PC-3 (cell line): Measurements from ENCODE around the gene OR2B6. TPM values are rescaled to one million over a fixed set of nuclear protein-coding genes. Genes with fewer than 3 reads are reported as not detected.

Experiments
- ATAC-seq: fragments of 200-7000 bp; cut with Tn5 transposase; 2 replicates; pipeline ENCODE4 v1.9.1; 2020; ENCODE audit warnings: mild to moderate bottlenecking, moderate library complexity
- BruUV-seq: library from RNA; stranded (reverse); fragments of 400-500 nt; replicated peaks from 2 replicates; lab custom pipeline; 2021; lab: Mats Ljungman, UMichigan
- CTCF ChIA-PET: fragments of 300-600 bp; sonication (Branson Sonifier 250); formaldehyde crosslinking; loops from one replicate; lab custom pipeline; 2022; ENCODE audit warnings: antibody characterized with exemption; lab: Charles Lee
- POLR2A ChIA-PET: fragments of 300-600 bp; sonication (Branson Sonifier 250); formaldehyde crosslinking; loops from one replicate; lab custom pipeline; 2022; ENCODE audit warnings: antibody characterized with exemption; ENCODE audit not compliant: unreplicated experiment; lab: Charles Lee
- DNase-seq: peaks from one replicate; pipeline ENCODE4 v3.0.0-alpha.2; 2015
- H2AFZ ChIP-seq: fragments of 300-600 bp; sonication (generic); 2 replicates; pipeline ENCODE4 v1.6.0; 2016; ENCODE audit warnings: antibody characterized with exemption, low read length
- H3F3A ChIP-seq: fragments of 300-600 bp; sonication (generic); one replicate; pipeline ENCODE4 v1.6.0; 2017; ENCODE audit warnings: antibody characterized with exemption, low read length, control low read depth, mild to moderate bottlenecking; ENCODE audit not compliant: unreplicated experiment
- H3K27ac ChIP-seq: fragments of 300-600 bp; sonication (generic); 2 replicates; pipeline ENCODE4 v1.5.1; 2016; ENCODE audit warnings: mild to moderate bottlenecking, low read length
- H3K27me3 ChIP-seq: fragments of 300-600 bp; sonication (generic); 2 replicates; pipeline ENCODE4 v1.6.1; 2016; ENCODE audit warnings: low read length, mixed read lengths
- H3K36me3 ChIP-seq: fragments of 300-600 bp; sonication (generic); 2 replicates; pipeline ENCODE4 v1.6.1; 2016; ENCODE audit warnings: low read depth, mixed run types, low read length, mixed read lengths
- H3K4me1 ChIP-seq: fragments of 300-600 bp; sonication (generic); 2 replicates; pipeline ENCODE4 v1.5.1; 2016; ENCODE audit warnings: low read length; ENCODE audit not compliant: insufficient read depth
- H3K4me2 ChIP-seq: fragments of 300-600 bp; sonication (generic); 2 replicates; pipeline ENCODE4 v1.6.0; 2016; ENCODE audit warnings: low read length
- H3K4me3 ChIP-seq: fragments of 300-600 bp; sonication (generic); 2 replicates; pipeline ENCODE4 v1.5.1; 2016; ENCODE audit warnings: mild to moderate bottlenecking, low read length, mixed read lengths
- H3K79me2 ChIP-seq: fragments of 300-600 bp; sonication (generic); 2 replicates; pipeline ENCODE4 v1.6.1; 2017; ENCODE audit warnings: low read length, mixed read lengths
- H3K9ac ChIP-seq: fragments of 300-600 bp; sonication (generic); 2 replicates; pipeline ENCODE4 v1.6.0; 2016; ENCODE audit warnings: mild to moderate bottlenecking, low read length
- H3K9me2 ChIP-seq: fragments of 300-600 bp; sonication (generic); replicated peaks from 2 replicates; pipeline ENCODE4 v1.6.1; 2016; ENCODE audit warnings: mixed run types, low read length, mixed read lengths
- H3K9me3 ChIP-seq: fragments of 300-600 bp; sonication (generic); 2 replicates; pipeline ENCODE4 v1.6.1; 2016; ENCODE audit warnings: low read length, mixed read lengths
- H4K20me1 ChIP-seq: fragments of 300-600 bp; sonication (generic); 2 replicates; pipeline ENCODE4 v1.6.1; 2016; ENCODE audit warnings: low read length, mixed read lengths
- CTCF ChIP-seq: fragments of 300-600 bp; sonication (generic); conservative IDR thresholded peaks from 2 replicates; pipeline ENCODE4 v1.5.1; 2017; ENCODE audit warnings: antibody characterized with exemption, low read depth, mild to moderate bottlenecking, low read length
- EZH2 ChIP-seq: fragments of 300-600 bp; sonication (generic); IDR thresholded peaks from one replicate; pipeline ENCODE4 v1.6.1; 2017; ENCODE audit warnings: antibody characterized with exemption, mild to moderate bottlenecking, low read length; ENCODE audit not compliant: unreplicated experiment
- EZH2phosphoT487 ChIP-seq: fragments of 300-600 bp; sonication (generic); IDR thresholded peaks from 2 replicates; pipeline ENCODE4 v1.6.1; 2018; ENCODE audit warnings: mild to moderate bottlenecking, antibody characterized with exemption, low read length, borderline replicate concordance
- intact Hi-C: fragments of 100-400 bp; cut with micrococcal nuclease; formaldehyde crosslinking; loops from 2 replicates; pipeline ENCODE4 v1.9.0; 2023
- total RNA-seq: library from RNA; depleted of rRNA; stranded (reverse); fragments of >200 nt; gene quantifications from 2 replicates; pipeline ENCODE4 v1.2.3, GENCODE V29; 2014

OR2B6 gene
- total RNA-seq, 1 experiment from 2014 or later: not detected

- TF ChIP-seq EZH2 (no peak), CTCF (no peak), EZH2phosphoT487 (no peak)
- intact Hi-C loops: no loop called here
- H2AFZ ChIP-seq: no peak overlapping the region
- H3K36me3 ChIP-seq: no peaks in the 10 kb centered on the region
- CTCF ChIA-PET: no interaction called here
- ATAC-seq (no peak), DNase-seq (no peak)
- no peak overlapping the region for H3K4me3 ChIP-seq
- no peaks in the 10 kb centered on the region for H3K79me2 ChIP-seq
- no peaks in the 10 kb centered on the region for H3K27me3 ChIP-seq
- H3K9ac ChIP-seq: no peak overlapping the region
- no peak overlapping the region for H3K27ac ChIP-seq
- peaks cover 7% of the 10 kb centered on the region; the same call in 1 of the 2 replicates for H3K4me1 ChIP-seq
- no peaks in the 10 kb centered on the region for H3F3A ChIP-seq
- no peaks in the 10 kb centered on the region for H3K9me3 ChIP-seq
- H4K20me1 ChIP-seq: no peaks in the 10 kb centered on the region
- no peak overlapping the region for H3K4me2 ChIP-seq
- BruUV-seq: no TSS peak
- no peaks in the 10 kb centered on the region for H3K9me2 ChIP-seq
- POLR2A ChIA-PET: no interaction called here
Observed at GRCh38 chr6:28003661-28004060, 46.6 kb downstream of the OR2B6 start.

GRCh38 chr6:28004350-28005151 lies 47.5 kb downstream of the OR2B6 start:
- Histone ChIP-seq H2AFZ (no peak overlapping the region), H3K9me2 (no peaks in the 10 kb centered on the region), H3K4me3 (no peak overlapping the region), H3K9ac (no peak overlapping the region), H3K27me3 (no peaks in the 10 kb centered on the region), H3F3A (no peaks in the 10 kb centered on the region), H3K36me3 (no peaks in the 10 kb centered on the region), H3K27ac (no peak overlapping the region), H3K4me1 (peaks cover 7% of the 10 kb centered on the region; the same call in 1 of the 2 replicates), H4K20me1 (no peaks in the 10 kb centered on the region), H3K4me2 (no peak overlapping the region), H3K9me3 (no peaks in the 10 kb centered on the region), H3K79me2 (no peaks in the 10 kb centered on the region)
- intact Hi-C loops: no loop called here
- ATAC-seq (no peak), DNase-seq (no peak)
- POLR2A ChIA-PET: no interaction called here
- CTCF ChIA-PET: no interaction called here
- TF ChIP-seq EZH2 (no peak), EZH2phosphoT487 (no peak), CTCF (no peak)
- no TSS peak for BruUV-seq
